NOMO-1 (cell line): ENCODE results near the gene TPI1.

ENCODE experiments used
- DNase-seq, 2 experiments: peaks; one replicate each; lab custom pipeline; 2025; ENCODE audit not compliant: unreplicated experiment in 2 of 2; lab: John Stamatoyannopoulos, UW

The TPI1 gene

DNA sequence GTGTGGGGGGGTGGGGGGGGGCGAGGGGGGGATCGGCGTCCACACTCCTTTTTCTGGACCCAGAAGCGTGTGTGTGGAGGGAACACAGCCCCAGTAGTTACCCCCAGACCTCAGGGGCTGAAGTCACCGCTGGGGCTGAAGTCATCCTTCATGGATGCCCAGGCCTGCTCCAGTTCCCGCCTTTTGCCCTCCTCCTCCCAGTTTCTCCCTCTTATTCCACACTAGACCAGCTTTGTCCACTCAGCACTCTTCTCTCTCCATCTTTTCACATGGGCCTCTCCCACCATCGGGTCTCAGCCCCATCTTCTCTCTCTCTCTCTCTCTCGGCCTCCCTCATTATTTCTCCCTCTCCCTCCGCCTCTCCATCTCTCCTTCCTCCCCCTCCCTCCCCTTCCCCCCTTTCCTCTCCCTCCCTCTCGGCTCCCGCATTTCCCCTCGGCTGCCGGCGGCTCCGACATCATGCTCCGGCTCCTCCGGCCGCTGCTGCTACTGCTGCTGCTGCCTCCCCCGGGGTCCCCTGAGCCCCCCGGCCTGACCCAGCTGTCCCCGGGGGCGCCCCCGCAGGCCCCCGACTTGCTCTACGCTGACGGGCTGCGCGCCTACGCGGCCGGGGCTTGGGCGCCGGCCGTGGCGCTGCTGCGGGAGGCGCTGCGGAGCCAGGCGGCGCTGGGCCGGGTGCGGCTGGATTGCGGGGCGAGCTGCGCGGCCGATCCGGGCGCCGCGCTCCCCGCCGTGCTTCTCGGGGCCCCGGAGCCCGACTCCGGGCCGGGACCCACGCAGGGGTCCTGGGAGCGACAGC, 39.1 kb upstream of the TPI1 start, which contains the start of gene P3H3:
TSS of gene P3H3 (plus strand) at position 426 of the 799 bp plus-strand sequence. CDS start at position 460, 34 bp downstream.
- DNase-seq, result no peak

DNA sequence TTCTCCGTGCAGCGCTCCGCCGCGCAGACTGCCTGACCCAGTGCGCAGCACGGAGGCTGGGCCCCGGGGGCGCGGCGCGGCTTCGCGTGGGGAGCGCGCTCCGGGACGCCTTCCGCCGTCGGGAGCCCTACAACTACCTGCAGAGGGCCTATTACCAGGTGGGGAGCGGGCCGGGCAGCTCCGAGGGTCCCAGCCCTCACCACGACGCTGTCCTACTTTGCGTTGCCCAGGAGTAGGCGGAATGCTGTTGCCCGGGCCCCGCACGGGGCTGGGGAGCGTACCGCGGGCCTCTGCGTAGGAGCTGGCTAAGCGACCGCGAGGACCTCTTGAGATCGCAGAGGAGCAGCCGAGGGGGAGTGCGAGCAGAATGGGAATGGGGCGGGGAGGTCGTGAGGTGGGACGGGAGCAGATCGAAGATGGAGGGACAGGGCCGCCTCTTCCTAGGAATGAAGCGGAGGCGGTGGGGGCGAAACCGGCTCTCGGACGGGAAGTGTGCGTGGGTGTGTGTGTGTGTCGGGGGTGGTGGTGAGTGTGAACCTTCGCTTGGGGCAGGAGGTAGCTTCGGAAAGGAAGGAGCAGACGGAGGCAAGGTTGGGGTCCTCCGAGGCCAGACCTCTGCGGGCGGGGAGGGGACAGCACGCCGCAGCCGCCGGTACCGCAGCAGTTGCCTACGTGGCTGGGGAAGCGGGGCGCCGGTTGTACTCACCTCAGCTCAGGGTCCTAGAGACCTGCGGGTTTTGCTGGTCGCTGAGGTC, 38.4 kb upstream of the TPI1 start:
- no peak for DNase-seq

DNA sequence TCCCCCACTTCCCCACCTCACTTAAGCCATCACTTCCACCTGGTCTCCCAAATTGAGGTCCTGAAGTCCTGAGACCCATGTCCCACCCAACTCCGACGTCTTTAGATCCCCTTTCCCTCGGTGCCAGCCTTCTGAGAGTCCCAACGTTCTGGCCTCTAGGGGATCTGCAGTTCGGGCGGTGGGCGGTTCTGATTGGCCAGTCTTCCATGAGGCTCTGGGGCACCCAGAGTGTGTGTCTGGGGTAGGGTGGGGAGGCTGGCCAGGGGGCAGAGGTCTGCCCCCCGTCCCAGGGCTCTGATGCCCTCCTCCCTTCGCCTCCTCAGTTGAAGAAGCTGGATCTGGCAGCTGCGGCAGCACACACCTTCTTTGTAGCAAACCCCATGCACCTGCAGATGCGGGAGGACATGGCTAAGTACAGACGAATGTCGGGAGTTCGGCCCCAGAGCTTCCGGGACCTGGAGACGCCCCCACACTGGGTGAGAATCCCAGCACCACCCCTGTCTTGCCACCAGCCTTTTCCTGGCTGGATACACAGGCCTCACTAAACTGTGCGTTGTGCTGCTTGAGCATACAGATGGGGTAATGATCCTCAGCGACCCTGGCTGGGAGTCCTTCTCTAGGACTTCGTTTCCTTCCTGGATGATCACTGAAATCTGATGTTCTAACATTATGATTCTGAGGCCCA, 37.7 kb upstream of the TPI1 start:
- no peak for DNase-seq

DNA sequence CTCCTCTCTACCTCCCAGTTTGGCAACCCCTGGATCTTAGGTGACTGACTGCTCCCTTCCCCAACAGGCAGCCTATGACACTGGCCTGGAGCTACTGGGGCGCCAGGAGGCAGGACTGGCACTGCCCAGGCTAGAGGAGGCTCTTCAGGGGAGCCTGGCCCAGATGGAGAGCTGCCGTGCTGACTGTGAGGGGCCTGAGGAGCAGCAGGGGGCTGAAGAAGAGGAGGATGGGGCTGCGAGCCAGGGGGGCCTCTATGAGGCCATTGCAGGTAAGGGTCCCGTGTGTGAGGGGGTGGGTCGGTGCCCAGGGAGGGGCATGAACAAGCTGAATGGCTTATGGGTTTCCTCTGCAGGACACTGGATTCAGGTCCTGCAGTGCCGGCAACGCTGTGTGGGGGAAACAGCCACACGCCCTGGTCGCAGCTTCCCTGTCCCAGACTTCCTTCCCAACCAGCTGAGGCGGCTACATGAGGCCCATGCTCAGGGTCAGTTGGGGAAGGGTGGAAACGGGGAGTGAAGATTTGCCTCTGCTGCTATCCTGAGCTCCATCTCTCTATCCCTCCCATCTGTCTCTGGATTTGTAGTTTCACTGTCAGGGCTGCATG, 36.9 kb upstream of the TPI1 start:
- no peak for DNase-seq

DNA sequence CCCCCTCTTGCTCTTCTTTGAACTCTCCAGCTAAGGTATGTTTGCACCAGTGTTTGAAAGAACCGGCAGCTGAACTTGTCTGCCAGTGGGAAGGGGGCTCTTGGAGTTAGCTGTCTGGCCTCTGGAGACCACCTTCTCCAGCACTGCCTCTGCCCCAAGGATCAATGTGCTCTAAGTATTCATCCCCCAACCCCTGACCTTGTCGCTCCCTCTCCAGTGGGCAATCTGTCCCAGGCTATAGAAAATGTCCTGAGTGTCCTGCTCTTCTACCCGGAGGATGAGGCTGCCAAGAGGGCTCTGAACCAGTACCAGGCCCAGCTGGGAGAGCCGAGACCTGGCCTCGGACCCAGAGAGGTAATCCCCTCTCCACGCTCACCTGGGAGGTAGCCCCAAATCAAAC, 36.3 kb upstream of the TPI1 start:
- no peak for DNase-seq

DNA sequence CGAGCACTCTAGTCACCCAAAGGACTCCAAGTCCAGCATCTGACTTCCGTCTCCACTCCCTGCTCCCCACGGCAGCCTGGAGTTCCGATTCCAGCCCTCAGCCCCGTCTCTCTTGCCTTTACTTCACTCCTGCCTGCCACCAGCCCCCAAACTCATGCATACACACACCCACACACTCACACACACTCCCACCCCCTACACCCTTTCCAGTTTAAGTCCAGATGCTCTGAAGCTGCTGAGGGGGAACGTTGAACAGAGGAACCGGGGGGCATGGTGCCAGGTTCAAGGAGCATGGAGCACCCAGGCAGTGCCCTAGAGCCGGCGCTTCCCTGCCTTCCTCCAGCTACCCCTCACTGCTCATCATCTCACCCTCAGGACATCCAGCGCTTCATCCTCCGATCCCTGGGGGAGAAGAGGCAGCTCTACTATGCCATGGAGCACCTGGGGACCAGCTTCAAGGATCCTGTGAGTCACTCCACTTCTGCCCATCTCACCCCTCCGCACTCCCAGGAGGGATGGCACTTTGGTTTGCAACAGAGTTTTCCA, 35.8 kb upstream of the TPI1 start:
- DNase-seq, result no peak

DNA sequence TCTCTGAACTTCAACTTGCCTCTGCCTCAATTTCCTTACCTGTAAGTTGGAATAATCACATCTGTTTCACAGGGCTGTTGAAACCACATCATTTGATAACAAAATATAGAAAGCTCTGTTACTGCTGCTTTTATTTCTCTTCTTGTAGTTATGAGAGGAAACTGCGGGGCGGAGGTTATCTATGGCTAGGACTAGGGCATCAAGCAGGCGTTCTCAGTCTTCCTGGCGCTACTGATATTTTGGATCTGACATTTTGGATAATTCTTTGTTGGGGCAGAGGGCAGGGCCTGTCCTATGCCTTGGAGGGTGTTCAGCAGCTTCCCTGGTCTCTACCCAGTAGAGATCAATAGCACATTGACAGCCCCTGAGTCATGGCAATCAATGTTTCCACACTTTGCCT, 35.2 kb upstream of the TPI1 start:
- no peak for DNase-seq

DNA sequence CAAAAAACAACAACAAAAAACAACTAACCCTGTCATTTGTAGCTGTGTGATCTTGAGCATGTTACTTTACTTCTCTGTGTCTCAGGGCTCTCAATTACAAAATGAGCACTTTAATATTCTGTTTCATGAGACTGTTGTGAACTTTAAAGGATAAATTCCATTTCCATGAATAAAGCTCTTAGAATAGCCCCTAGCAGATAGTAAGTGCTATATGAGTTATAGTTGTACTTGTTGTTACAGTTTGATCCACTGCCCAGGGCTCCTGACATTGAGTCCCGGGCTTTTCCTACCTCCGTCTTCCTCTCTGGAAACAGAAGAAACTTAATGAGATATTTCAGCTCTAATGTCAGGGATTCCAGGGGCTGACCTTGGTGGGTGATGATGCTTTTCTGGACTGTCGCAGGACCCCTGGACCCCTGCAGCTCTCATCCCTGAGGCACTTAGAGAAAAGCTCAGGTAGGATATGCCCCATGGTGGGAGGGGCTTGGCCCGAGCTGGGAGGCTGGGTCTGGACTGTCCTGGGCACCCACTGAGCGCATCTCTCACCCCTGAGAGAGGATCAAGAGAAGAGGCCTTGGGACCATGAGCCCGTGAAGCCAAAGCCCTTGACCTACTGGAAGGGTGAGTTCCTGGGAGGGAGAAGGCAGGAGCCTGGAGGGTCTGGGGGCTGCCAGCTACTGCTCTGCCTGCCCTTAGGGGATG, 34.0 kb upstream of the TPI1 start:
- no peak for DNase-seq

DNA sequence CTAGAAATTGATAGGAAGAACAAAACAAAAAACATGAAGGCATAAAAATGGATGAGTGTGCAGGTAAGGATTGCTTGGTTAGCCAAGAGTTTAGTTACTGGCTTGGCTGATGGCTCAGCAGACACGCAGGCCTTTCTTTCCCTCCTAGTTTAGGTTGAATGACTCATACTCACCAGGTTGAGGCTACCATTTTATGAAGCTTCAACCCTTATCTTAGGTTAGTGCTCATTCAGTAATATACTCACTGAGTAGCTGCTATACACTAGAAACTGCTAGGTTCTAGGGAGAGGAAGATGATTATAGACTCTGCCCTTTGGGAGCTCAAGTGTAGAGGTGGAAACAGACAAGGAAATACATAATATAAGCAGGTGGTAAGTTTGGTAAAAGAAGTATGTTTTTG, 33.1 kb upstream of the TPI1 start:
- DNase-seq, result no peak

DNA sequence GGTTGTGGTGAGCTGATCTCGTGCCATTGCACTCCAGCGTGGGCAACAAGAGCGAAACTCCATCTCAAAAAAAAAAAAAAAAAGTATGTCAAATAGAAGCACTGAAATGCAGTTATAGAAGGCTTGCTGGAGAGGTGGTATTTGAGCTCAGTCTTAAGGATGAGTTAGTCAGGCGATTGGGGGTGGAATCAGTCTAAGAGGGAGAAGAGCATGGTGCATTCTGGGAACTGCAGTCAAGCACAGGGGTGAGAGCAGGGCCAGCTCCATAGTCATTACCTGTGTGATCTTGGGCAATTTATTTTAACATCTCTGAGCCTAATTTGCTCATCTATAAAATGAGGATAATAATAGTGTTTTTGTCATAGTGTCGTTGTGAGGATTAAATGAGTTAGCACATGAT, 32.5 kb upstream of the TPI1 start:
- no peak for DNase-seq

DNA sequence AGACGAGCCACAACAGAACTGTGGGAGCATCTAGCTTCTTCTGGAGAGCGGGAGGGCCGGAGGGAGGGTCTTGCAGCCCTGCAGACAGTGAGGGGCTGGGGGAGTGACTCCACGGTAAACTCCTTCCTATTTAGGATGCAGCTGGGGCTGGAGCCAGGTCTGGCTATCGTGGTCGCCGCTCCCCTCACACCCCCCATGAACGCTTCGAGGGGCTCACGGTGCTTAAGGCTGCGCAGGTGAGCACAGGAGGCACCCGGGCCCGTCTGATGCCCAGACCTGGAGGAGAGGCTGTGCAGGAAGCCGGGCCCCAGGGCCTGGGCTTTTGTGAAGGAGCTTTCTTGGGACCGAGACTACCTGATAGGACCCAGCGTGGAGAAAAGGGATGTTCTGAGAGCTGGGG, 30.5 kb upstream of the TPI1 start:
- DNase-seq, result no peak

DNA sequence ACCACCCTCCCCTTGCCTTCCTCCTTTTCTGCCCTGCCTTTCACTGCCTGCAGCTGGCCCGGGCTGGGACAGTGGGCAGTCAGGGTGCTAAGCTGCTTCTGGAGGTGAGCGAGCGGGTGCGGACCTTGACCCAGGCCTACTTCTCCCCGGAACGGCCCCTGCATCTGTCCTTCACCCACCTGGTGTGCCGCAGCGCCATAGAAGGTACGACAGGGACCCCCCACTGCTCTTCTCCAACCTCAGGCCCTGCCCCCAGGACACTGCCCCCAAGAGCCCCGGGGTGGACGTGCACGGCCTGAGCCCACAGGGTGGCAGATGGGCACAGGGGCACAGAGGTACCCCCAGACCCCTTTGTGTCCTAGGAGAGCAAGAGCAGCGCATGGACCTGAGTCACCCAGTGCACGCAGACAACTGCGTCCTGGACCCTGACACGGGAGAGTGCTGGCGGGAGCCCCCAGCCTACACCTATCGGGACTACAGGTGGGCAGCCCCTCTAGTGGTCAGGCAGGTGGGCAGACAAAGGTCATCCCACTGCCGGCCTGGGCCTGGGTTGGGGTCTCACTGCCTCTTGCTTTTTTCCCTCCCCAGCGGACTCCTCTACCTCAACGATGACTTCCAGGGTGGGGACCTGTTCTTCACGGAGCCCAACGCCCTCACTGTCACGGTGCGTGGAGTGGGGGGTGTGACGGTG, 29.8 kb upstream of the TPI1 start:
- no peak for DNase-seq

DNA sequence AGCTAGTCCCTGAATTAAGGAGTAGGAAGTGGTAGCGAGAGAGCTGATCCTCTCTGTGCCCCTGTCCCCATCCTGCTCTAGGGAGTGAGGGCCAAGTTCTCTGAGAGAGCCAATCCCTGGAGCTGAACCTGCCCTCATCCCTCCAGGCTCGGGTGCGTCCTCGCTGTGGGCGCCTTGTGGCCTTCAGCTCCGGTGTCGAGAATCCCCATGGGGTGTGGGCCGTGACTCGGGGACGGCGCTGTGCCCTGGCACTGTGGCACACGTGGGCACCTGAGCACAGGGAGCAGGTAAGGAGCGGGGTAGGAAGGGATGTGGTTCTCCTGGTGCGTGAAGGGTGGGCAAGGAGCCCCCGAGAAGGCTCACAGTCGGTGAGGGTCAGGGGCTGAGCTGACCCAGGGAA, 28.5 kb upstream of the TPI1 start:
- no peak for DNase-seq

DNA sequence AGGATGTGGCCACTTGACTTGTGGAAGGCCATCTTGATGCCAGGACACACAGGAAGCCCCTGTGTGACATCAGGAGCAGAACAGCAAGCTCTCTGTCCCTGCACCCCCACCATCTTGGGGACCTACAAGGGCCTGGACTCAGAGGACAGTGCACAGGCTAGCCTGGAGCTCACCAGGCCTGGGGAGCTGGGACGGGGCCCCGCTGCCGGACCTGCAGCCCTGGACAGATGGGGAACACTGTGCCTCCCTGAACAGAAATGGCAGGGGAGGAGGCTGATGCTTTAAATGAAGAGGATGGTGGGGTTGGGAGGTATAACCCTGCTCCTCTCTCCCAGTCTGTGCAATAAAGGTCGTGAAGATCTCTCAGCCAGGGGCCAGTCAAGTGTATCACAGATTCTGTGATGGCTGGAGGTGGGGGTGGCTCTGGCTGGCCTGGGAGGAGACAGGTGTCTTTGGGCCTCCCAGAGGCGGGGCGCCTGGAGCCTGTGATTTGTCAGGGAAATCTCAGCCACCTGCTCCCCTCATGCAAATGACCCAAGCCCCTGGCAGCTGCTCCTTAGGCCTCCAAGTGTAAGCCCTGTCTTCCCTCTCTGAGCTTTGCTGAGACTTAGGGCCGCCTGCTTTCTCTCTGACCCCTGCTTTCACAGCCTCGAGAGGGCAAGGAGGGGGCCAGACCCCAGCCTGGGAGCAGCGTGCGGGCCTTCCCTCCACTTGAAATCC, 27.7 kb upstream of the TPI1 start:
- DNase-seq, result no peak

DNA sequence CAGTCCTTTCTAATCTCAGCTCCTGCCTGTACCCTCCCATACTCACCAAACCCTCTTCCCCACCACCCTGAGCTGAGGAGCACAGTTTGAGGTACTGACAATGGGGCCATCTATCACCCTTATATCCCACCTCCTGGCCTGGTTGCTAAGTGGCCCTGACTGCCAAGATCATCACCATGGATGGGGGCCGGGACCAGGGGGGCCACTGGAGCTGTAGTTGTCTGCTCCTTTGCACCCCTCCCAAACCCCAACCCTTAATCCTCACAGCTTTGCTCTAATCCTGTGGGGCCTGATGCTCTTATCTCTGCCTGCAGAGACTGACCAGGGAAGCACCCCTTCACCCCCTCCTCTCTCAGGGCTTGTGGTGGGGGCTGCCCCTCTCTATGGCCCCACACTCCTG, 27.0 kb upstream of the TPI1 start:
- DNase-seq, result no peak

DNA sequence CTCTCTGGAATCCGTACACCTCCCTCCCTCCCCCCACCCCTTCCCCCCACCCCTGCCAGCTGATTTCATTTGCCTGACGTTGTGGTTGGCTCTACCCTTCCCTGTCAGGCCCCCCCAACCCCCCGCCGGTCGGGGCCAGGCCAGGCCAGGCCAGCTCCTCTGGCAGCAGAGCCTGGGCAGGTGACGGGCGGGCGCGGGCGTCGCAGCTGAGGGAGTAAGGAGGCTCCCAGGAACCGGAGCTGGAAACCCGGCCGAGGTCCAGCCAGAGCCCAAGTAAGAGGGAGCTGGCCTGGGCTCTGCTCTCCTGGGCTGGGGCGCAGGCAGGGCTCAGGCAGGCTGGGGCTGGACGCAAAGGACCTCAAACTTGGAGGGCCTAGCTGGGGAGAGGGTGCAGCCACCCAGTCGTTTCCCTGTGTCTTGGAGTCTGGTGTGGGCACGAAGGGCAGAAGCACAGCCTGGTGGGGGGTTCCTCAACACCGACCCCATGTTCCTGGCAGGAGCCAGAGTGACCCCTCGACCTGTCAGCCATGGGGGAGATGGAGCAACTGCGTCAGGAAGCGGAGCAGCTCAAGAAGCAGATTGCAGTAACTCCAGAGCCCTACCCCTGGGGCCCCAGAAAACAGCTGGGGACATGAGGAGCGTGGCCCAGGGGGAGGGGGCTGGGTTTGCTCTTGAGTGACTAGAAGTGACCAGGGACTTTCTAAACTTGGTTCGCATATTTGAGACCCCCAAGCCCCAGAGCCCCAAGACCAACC, 26.4 kb upstream of the TPI1 start, which contains the start of gene GNB3:
TSS of gene GNB3 (plus strand) at position 165 of the 755 bp plus-strand sequence. CDS start at position 528, 363 bp downstream.
- DNase-seq, result no peak

DNA sequence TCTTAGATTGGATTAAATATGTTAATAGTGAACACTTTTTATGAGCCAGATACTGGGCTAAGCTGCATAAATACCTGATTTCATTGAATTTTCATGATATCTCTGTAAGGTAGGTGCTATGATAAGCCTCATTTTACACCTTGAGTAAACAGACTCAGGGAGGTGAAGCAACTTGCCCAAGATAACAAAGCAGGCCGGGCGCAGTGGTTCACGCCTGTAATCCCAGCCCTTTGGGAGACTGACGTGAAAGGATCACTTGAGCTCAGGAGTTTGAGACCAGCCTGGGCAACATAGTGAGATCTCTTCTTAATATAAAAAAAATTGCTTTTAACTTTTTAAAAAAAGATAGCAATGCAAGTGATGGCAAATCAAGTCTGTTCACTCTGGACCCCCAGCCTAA, 25.3 kb upstream of the TPI1 start:
- no peak for DNase-seq
